Measurements from ENCODE around the gene HTR1B.

GRCh38 chr6:77451466-77451865 is 11.8 kb downstream of the HTR1B start:
- no peak for TF ChIP-seq CTCF (conservative IDR thresholded peaks at IDR 0.05; ENCODE audit: low read depth, low read length)
- no peak for TF ChIP-seq EZH2phosphoT487 (IDR thresholded peaks at IDR 0.05; ENCODE audit: borderline replicate concordance, low read length)
